ENCODE data around the gene DHX15.

DHX15 gene

DNA sequence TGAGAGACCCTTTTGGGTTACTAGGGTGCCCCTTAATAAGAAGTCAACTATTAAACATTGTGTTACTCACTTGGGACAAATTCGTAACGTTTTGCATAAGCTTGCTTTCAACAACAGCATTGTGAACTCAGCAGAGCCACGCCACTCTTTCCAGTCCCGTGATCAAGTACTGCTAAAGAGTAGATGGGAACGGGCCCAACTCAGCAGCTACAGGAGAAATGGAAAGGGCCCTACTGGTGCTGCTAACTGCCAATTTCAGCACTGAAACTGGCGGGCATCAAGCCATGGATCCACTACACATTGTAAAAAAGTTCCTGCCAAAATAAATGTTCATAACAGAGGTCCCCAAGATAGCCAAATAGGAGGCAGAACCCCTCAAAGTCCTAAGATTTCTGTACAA, 19.0 kb upstream of the DHX15 start:
- DNase-seq (ENCODE audit: low read depth) = no peak
- H3K4me3 ChIP-seq (ENCODE audit: low read length) = no peak overlapping the region
- TF ChIP-seq CTCF (IDR thresholded peaks at IDR 0.05; ENCODE audit: insufficient read depth, low read depth, low read length, missing control alignments) = no peak

- no peak for TF ChIP-seq CTCF (IDR thresholded peaks at IDR 0.05; ENCODE audit: insufficient read depth, low read depth, low read length, missing control alignments)
- no peak for DNase-seq (ENCODE audit: low read depth)
- H3K4me3 ChIP-seq (ENCODE audit: low read length) = no peak overlapping the region
These were observed 16.8 kb upstream of the DHX15 start for GRCh38 chr4:24601121-24601520.

- H3K4me3 ChIP-seq (ENCODE audit: low read length) = no peak overlapping the region
- DNase-seq (ENCODE audit: low read depth) = no peak
- TF ChIP-seq CTCF (IDR thresholded peaks at IDR 0.05; ENCODE audit: insufficient read depth, low read depth, low read length, missing control alignments) = no peak
These were observed 14.9 kb upstream of the DHX15 start for GRCh38 chr4:24599275-24599674.

GRCh38 chr4:24598025-24598424, 13.7 kb upstream of the DHX15 start:
- no peak for TF ChIP-seq CTCF (IDR thresholded peaks at IDR 0.05; ENCODE audit: insufficient read depth, low read depth, low read length, missing control alignments)
- peak; percentile 99 for DNase-seq (ENCODE audit: low read depth)
- H3K4me3 ChIP-seq (ENCODE audit: low read length) = no peak overlapping the region

DNA sequence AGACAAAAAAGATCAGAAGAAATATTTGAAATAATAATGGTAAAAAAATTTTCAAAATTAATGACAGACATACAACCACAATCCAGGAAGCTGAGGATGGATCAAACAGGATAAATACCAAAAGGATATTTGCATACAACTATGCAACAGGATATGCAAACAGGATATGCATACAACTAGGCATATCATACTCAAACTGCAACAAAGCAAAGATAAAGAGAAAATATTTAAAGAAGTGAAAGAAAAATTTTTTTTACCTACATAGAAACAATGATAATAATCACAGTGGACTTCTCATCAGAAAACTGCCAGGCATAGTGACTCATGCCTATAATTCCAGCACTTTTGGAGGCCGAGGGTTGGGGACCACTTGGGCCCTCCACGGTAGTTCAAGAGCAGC, 11.3 kb upstream of the DHX15 start:
- no peak overlapping the region for H3K4me3 ChIP-seq (ENCODE audit: low read length)
- peak; percentile 16 for DNase-seq (ENCODE audit: low read depth)
- no peak for TF ChIP-seq CTCF (IDR thresholded peaks at IDR 0.05; ENCODE audit: insufficient read depth, low read depth, low read length, missing control alignments)

- peak; percentile 77 for DNase-seq (ENCODE audit: low read depth)
- H3K4me3 ChIP-seq (ENCODE audit: low read length) = no peak overlapping the region
- no peak for TF ChIP-seq CTCF (IDR thresholded peaks at IDR 0.05; ENCODE audit: insufficient read depth, low read depth, low read length, missing control alignments)
These were observed 10.5 kb upstream of the DHX15 start for GRCh38 chr4:24594887-24595286.

DNA sequence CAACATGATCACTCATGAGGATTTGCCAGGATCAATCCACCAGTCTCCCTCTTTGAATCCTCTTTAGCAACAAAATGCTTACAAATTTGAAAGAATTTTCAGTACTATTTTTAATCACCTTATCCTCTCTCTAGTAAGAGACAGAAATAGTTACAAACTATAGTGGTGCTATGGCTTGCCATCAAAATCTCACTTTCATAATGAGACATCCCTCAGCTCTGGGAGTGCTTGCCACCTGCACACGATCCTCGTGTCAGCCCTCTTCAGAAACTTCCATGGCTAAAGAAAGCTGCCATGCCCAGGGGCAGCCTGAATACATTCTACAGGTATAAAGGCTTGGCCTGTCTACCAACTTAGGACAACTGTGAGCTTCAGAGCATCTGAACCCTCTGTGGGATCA, 5.1 kb upstream of the DHX15 start:
- DNase-seq (ENCODE audit: low read depth) = no peak
- no peak overlapping the region for H3K4me3 ChIP-seq (ENCODE audit: low read length)
- TF ChIP-seq CTCF (IDR thresholded peaks at IDR 0.05; ENCODE audit: insufficient read depth, low read depth, low read length, missing control alignments) = no peak
